Fibroblast of pulmonary artery (primary cell): ENCODE measurements around the gene TIMM44.

ENCODE experiments used
- DNase-seq: peaks from one replicate; pipeline ENCODE4 v3.0.0-alpha.2; 2010; ENCODE audit warnings: low read depth
- H3K4me3 ChIP-seq: replicated peaks from 2 replicates; pipeline ENCODE4 v1.5.1; 2011; ENCODE audit warnings: low read depth, mild to moderate bottlenecking, control low read depth, low read length, moderate library complexity
- TF ChIP-seq, protein P1 (sequence below): IDR thresholded peaks from 2 replicates; pipeline ENCODE4 v1.5.1; 2011; ENCODE audit warnings: mild to moderate bottlenecking, control low read depth, low read length, inconsistent platforms; ENCODE audit errors: missing control alignments

Gene TIMM44

DNA sequence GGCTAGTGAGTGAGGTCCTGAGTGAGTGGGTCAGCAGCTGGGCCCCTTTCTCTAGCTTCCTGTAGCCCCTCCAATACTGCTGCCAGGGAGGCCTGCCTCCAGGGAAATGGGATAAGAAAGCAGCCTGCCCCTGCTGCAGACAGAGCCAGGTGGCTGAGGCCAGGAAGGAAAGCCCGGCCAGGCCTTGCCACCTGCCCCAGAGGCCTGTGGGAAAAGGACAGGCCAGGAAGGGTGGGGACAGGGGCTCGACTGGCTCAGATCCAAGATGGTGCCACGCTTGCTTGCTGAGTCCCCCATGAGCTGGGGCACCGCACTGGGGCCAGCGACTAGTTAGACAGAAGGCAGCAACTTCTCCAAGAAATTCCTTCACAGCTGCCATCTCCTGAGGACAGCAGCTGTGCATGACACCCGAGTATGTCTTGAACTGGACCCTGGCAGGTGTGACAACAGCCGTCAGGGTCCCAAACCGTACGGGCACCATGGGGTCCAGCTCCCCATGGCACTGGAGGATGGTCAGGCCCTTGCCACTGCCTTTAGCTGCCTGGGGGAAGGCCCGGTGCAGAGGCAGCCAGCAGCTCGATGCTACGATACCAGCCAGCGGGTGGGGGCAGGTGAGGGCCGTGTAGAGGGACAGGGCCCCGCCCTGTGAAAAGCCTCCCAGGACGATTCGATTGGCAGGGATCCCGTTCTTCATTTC, 64.2 kb downstream of the TIMM44 start:
- no peak for DNase-seq

DNA sequence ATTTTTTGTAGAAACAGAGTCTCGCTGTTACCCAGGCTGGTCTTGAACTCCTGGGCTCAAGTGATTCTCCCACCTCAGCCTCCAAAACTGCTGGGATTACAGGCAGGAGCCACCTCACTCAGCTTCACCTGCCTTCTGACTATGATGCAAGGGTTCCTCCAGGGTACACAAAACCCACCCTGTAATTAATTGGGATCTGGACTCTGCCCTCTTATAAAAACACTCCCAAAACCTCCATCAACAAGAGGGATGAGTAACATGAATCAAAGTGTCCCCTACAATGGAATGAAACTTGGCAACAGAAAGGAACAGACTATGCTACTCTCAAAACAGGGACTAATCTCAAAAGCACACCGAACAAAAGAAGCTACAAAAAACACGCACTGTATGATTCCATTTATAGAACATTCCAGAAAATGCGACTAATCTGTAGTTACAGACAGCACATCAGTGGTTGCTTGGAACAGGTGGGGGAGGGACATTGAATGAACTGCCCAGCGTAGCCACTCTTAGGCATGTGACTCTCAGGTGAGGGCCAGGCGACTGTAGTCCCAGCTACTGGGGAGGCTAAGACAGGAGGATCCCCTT, 66.1 kb downstream of the TIMM44 start:
- no peak for DNase-seq
- TF ChIP-seq, protein P1, sequence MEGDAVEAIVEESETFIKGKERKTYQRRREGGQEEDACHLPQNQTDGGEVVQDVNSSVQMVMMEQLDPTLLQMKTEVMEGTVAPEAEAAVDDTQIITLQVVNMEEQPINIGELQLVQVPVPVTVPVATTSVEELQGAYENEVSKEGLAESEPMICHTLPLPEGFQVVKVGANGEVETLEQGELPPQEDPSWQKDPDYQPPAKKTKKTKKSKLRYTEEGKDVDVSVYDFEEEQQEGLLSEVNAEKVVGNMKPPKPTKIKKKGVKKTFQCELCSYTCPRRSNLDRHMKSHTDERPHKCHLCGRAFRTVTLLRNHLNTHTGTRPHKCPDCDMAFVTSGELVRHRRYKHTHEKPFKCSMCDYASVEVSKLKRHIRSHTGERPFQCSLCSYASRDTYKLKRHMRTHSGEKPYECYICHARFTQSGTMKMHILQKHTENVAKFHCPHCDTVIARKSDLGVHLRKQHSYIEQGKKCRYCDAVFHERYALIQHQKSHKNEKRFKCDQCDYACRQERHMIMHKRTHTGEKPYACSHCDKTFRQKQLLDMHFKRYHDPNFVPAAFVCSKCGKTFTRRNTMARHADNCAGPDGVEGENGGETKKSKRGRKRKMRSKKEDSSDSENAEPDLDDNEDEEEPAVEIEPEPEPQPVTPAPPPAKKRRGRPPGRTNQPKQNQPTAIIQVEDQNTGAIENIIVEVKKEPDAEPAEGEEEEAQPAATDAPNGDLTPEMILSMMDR = no peak

More for the DNA sequence above, 64.2 kb downstream of the TIMM44 start:
- TF ChIP-seq, protein P1 = no peak
- H3K4me3 ChIP-seq = no peak overlapping the region

More for the DNA sequence above, 66.1 kb downstream of the TIMM44 start:
- H3K4me3 ChIP-seq = no peak overlapping the region
